Liver (tissue), 9 donors: ENCODE results near the gene COBL. TPM values are rescaled to one million over a fixed set of nuclear protein-coding genes. Genes with fewer than 3 reads are reported as not detected.

Experiments
- DNase-seq: peaks from one replicate; pipeline ENCODE4 v3.0.0-alpha.2; 2017; ENCODE audit warnings: low spot score
- H3K27ac ChIP-seq, 2 donors: one replicate each; pipeline ENCODE4 v1.7.0; 2013; ENCODE audit warnings: inconsistent platforms in 2 of 2, low read length in 2 of 2, control low read depth in 1 of 2, low read depth in 1 of 2, mild to moderate bottlenecking in 1 of 2
- H3K27me3 ChIP-seq, 4 donors: one replicate each; pipeline versions ENCODE4 v1.6.1 to v1.7.0; 2013; ENCODE audit warnings: low read length in 3 of 4, inconsistent platforms in 1 of 4, mild to moderate bottlenecking in 1 of 4, moderate library complexity in 1 of 4; ENCODE audit not compliant: control insufficient read depth in 4 of 4, insufficient read depth in 4 of 4
- H3K36me3 ChIP-seq, 4 donors: one replicate each; pipeline versions ENCODE4 v1.6.1 to v1.7.0; 2013; ENCODE audit warnings: low read length in 3 of 4, mild to moderate bottlenecking in 3 of 4, low read depth in 1 of 4, moderate library complexity in 1 of 4; ENCODE audit not compliant: control insufficient read depth in 4 of 4, insufficient read depth in 3 of 4
- H3K4me1 ChIP-seq, 4 donors: one replicate each; pipeline versions ENCODE4 v1.6.1 to v1.7.0; 2013; ENCODE audit warnings: low read length in 3 of 4, mild to moderate bottlenecking in 3 of 4, moderate library complexity in 1 of 4; ENCODE audit not compliant: control insufficient read depth in 4 of 4, insufficient read depth in 4 of 4
- H3K4me3 ChIP-seq, 3 donors: one replicate each; pipeline versions ENCODE4 v1.6.1 to v1.7.0; 2013; ENCODE audit warnings: low read length in 3 of 3, control low read depth in 1 of 3, low read depth in 1 of 3, mild to moderate bottlenecking in 1 of 3
- H3K9ac ChIP-seq, 2 donors: one replicate each; pipeline ENCODE4 v1.7.0; 2013; ENCODE audit warnings: low read length in 2 of 2, mild to moderate bottlenecking in 2 of 2, moderate library complexity in 2 of 2, control low read depth in 1 of 2, low read depth in 1 of 2
- H3K9me3 ChIP-seq, 4 donors: one replicate each; pipeline versions ENCODE4 v1.6.1 to v1.7.0; 2013; ENCODE audit warnings: low read length in 3 of 4; ENCODE audit not compliant: control insufficient read depth in 4 of 4
- EGR1 ChIP-seq, 2 donors: IDR thresholded peaks; 2 replicates each; pipeline ENCODE4 v1.6.1; 2016 to 2018; ENCODE audit warnings: antibody characterized with exemption in 2 of 2, low read depth in 2 of 2
- FOXA1 ChIP-seq: IDR thresholded peaks from 2 replicates; pipeline ENCODE4 v1.6.1; 2016; ENCODE audit warnings: antibody characterized with exemption
- GABPA ChIP-seq, 2 donors: IDR thresholded peaks in 1 of 2; conservative IDR thresholded peaks in 1 of 2; 2 replicates each; pipeline ENCODE4 v1.6.1; 2016; ENCODE audit warnings: antibody characterized with exemption in 2 of 2, mild to moderate bottlenecking in 1 of 2, moderate library complexity in 1 of 2
- HNF4A ChIP-seq, 2 donors: conservative IDR thresholded peaks; 2 replicates each; pipeline ENCODE4 v1.6.1; 2016; ENCODE audit warnings: antibody characterized with exemption in 2 of 2, mild to moderate bottlenecking in 2 of 2
- HNF4G ChIP-seq: IDR thresholded peaks from 2 replicates; pipeline ENCODE4 v1.6.1; 2016; ENCODE audit warnings: antibody characterized with exemption
- JUND ChIP-seq, 2 donors: IDR thresholded peaks; 2 replicates each; pipeline ENCODE4 v1.6.1; 2016; ENCODE audit warnings: antibody characterized with exemption in 2 of 2
- NR2F2 ChIP-seq: IDR thresholded peaks from 2 replicates; pipeline ENCODE4 v1.6.1; 2016; ENCODE audit warnings: antibody characterized with exemption
- RAD21 ChIP-seq, 2 donors: IDR thresholded peaks; 2 replicates each; pipeline ENCODE4 v1.6.1; 2016; ENCODE audit warnings: antibody characterized with exemption in 2 of 2, mild to moderate bottlenecking in 2 of 2
- RXRA ChIP-seq, 2 donors: IDR thresholded peaks; 2 replicates each; pipeline ENCODE4 v1.6.1; 2017 to 2018; ENCODE audit warnings: antibody characterized with exemption in 2 of 2, mild to moderate bottlenecking in 1 of 2
- SP1 ChIP-seq: IDR thresholded peaks from 2 replicates; pipeline ENCODE4 v1.6.1; 2018; ENCODE audit warnings: antibody characterized with exemption, mild to moderate bottlenecking
- YY1 ChIP-seq: IDR thresholded peaks from 2 replicates; pipeline ENCODE4 v1.6.1; 2016; ENCODE audit warnings: antibody characterized with exemption, mild to moderate bottlenecking
- WGBS: extraction: QIAGEN DNeasy Blood & Tissue Kit; methylation state at CpG from one replicate; pipeline ENCODE4 v1.1.7; 2013; 5-methylcytosine and 5-hydroxymethylcytosine counted together
- polyA plus RNA-seq, 2 donors: library from polyadenylated mRNA; stranded (reverse) in 1 of 2; unstranded in 1 of 2; fragments of 200-250 nt in 1 of 2; fragments of >200 nt in 1 of 2; fragmentation: Nextera tagmentation in 1 of 2; extraction: Ambion mirVana in 1 of 2; gene quantifications; one replicate each; pipeline versions ENCODE4 v1.2.1 to v1.2.3, GENCODE V29; 2013 to 2015
- total RNA-seq, 2 donors: library from RNA; depleted of rRNA; stranded (reverse); fragments of >200 nt; gene quantifications; one replicate each; pipeline ENCODE4 v1.2.3, GENCODE V29; 2014
- TF ChIP-seq, protein P1 (sequence below): fragments of 150-350 bp; IDR thresholded peaks from 2 replicates; pipeline ENCODE4 v1.5.1; 2017; ENCODE audit warnings: improper control_type of control experiment, low read depth, low read length; ENCODE audit not compliant: missing input control
- TF ChIP-seq, protein P2 (sequence below): IDR thresholded peaks from 2 replicates; pipeline ENCODE4 v1.6.1; 2016; ENCODE audit warnings: antibody characterized with exemption, mild to moderate bottlenecking
- TF ChIP-seq, protein P3 (sequence below): IDR thresholded peaks from 2 replicates; pipeline ENCODE4 v1.6.1; 2016; ENCODE audit warnings: antibody characterized with exemption
- donor health status: healthy.
- donor health status: healthy.
- donor health status: healthy.
- donor health status: healthy.
- donor health status: healthy.

Gene COBL
- total and polyA plus RNA-seq, 4 donors, result 5.8 to 18.7 (median 10.7) TPM

DNA sequence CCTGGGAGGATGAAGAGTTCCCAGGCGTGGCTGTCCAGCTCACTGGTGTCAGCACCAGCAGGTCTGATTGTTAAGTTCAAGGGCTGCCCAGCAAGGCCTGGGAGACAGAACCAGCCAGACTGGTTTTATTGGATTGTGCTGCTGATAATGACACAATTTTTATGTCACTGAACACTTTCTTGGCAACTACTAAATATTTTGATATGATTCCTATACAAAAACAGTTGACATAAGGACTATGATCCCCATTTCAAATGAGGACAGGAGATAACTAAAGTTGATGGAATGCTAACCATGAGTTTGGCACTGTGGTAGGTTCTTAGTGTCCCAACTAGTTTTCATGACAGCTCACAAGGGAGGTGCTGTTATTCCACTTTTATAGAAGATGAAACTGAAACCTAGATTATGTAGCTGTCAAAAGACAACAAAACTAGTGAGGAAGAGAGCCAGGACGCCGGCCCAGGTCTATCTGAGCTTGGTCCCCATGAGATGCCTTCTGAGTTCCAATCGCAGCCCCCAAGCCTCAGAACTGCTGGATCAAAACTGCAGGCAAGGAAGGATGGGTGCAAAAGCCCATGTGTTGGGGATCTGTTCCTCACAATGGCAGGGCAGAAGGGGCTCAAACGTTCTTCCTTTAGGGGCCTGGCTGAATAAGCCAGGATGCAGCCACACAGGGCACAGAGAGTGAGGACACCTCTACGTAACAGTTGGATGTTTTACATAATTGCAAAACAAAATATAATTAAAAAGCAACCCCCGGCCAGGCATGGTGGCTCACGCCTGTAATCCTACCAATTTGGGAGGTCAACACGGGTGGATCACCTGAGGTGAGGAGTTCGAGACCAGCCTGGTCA, 52.8 kb downstream of the COBL start:
- Histone ChIP-seq H3K9me3 (no peaks in the 10 kb centered on the region), H3K27me3 (no peaks in the 10 kb centered on the region), H3K4me3 (no peak overlapping the region), H3K36me3 (no peaks in the 10 kb centered on the region), H3K27ac (peak overlapping the region; percentile 72 to 82), H3K4me1 (peaks cover 12 to 49% (median 40%) of the 10 kb centered on the region in 4 donors), H3K9ac (peak overlapping the region in 1 of 2 donors; percentile 7)
- WGBS, result 64% methylated on average over 10 of the region's 10 CpGs
- DNase-seq, result no peak
- TF ChIP-seq, protein P1, sequence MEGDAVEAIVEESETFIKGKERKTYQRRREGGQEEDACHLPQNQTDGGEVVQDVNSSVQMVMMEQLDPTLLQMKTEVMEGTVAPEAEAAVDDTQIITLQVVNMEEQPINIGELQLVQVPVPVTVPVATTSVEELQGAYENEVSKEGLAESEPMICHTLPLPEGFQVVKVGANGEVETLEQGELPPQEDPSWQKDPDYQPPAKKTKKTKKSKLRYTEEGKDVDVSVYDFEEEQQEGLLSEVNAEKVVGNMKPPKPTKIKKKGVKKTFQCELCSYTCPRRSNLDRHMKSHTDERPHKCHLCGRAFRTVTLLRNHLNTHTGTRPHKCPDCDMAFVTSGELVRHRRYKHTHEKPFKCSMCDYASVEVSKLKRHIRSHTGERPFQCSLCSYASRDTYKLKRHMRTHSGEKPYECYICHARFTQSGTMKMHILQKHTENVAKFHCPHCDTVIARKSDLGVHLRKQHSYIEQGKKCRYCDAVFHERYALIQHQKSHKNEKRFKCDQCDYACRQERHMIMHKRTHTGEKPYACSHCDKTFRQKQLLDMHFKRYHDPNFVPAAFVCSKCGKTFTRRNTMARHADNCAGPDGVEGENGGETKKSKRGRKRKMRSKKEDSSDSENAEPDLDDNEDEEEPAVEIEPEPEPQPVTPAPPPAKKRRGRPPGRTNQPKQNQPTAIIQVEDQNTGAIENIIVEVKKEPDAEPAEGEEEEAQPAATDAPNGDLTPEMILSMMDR, result no peak
- TF ChIP-seq SP1 (peak; percentile 64), GABPA (IDR thresholded peaks at IDR 0.05 in 1 of 2, conservative IDR thresholded peaks at IDR 0.05 in 1 of 2) (no peak), EGR1 (IDR thresholded peaks at IDR 0.05; ENCODE audit: low read depth in 2 of 2) (no peak), HNF4A (conservative IDR thresholded peaks at IDR 0.05) (peak; percentile 39), RAD21 (IDR thresholded peaks at IDR 0.05) (peak in 1 of 2 donors; percentile 19), HNF4G (peak; percentile 4), FOXA1 (no peak), NR2F2 (peak; percentile 11), JUND (IDR thresholded peaks at IDR 0.05) (no peak), RXRA (IDR thresholded peaks at IDR 0.05) (peak in 1 of 2 donors; percentile 59)
- TF ChIP-seq, protein P2, sequence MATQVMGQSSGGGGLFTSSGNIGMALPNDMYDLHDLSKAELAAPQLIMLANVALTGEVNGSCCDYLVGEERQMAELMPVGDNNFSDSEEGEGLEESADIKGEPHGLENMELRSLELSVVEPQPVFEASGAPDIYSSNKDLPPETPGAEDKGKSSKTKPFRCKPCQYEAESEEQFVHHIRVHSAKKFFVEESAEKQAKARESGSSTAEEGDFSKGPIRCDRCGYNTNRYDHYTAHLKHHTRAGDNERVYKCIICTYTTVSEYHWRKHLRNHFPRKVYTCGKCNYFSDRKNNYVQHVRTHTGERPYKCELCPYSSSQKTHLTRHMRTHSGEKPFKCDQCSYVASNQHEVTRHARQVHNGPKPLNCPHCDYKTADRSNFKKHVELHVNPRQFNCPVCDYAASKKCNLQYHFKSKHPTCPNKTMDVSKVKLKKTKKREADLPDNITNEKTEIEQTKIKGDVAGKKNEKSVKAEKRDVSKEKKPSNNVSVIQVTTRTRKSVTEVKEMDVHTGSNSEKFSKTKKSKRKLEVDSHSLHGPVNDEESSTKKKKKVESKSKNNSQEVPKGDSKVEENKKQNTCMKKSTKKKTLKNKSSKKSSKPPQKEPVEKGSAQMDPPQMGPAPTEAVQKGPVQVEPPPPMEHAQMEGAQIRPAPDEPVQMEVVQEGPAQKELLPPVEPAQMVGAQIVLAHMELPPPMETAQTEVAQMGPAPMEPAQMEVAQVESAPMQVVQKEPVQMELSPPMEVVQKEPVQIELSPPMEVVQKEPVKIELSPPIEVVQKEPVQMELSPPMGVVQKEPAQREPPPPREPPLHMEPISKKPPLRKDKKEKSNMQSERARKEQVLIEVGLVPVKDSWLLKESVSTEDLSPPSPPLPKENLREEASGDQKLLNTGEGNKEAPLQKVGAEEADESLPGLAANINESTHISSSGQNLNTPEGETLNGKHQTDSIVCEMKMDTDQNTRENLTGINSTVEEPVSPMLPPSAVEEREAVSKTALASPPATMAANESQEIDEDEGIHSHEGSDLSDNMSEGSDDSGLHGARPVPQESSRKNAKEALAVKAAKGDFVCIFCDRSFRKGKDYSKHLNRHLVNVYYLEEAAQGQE, result peak; percentile 63
- TF ChIP-seq, protein P3, sequence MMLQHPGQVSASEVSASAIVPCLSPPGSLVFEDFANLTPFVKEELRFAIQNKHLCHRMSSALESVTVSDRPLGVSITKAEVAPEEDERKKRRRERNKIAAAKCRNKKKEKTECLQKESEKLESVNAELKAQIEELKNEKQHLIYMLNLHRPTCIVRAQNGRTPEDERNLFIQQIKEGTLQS, result no peak

DNA sequence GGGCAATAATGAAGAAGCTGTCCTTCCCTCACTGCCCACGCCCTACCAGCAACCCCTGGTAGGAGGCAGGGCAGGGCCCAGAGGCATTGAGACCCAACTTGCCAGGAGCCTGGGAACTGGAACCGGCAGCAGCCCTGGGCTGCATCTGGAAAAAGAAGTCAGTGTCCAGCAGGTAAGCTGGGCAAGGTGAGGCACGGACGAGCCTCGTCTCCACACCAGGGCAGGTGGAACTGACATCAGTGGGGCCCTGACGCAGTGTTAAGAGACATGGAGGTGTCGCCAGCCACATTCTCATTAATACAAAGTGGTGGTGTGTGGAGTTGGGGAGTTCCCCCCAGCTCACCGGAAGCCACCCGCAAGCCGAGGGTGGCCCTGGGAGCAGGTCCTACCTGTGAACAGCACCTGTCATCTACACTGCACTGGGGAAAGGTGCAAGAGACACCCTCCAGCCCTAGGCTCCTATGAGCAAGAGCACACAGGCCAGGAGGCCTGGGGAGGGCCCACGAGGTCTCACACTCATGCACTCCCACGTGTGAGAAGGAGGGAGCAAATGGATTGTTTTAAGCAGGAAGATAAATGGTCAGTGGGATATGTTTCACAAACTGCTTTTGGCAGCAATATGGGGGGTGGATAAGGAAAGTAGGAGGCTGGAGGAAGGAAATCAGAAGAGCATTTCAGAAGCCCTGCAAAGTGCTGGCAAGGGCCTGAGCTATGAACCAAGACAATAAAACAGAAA, 53.6 kb downstream of the COBL start:
- H3K27ac ChIP-seq, result peak overlapping the region; percentile 72 to 82
- peak overlapping the region in 1 of 2 donors; percentile 7 for H3K9ac ChIP-seq
- no peak overlapping the region for H3K4me3 ChIP-seq
- peaks cover 12 to 44% (median 37%) of the 10 kb centered on the region in 4 donors for H3K4me1 ChIP-seq
- H3K9me3 ChIP-seq, result no peaks in the 10 kb centered on the region
- H3K27me3 ChIP-seq, result no peaks in the 10 kb centered on the region
- DNase-seq, result no peak
- 92% methylated on average over 12 of the region's 12 CpGs for WGBS
- no peak for TF ChIP-seq FOXA1
- no peak for TF ChIP-seq NR2F2
- TF ChIP-seq SP1, result no peak
- TF ChIP-seq, protein P2, result no peak
- no peak for TF ChIP-seq YY1
- no peak for TF ChIP-seq GABPA (IDR thresholded peaks at IDR 0.05 in 1 of 2, conservative IDR thresholded peaks at IDR 0.05 in 1 of 2)
- TF ChIP-seq RXRA (IDR thresholded peaks at IDR 0.05), result no peak
- no peak for TF ChIP-seq RAD21 (IDR thresholded peaks at IDR 0.05)
- H3K36me3 ChIP-seq, result no peaks in the 10 kb centered on the region
